Measurements from ENCODE around the gene MIER2.
A peak's percentile ranks its signal among the peaks of the same experiment; 100 is the strongest.
"Not testable (repeated sequence)": the region's sequence is repeated elsewhere in the genome, so short reads cannot be mapped to it uniquely, and the experiment has no call there.

Gene MIER2

GRCh38 chr19:383922-384798 is 39.6 kb upstream of the MIER2 start:
- no peak for DNase-seq (ENCODE audit: low read depth)
- no peak for TF ChIP-seq CTCF (IDR thresholded peaks at IDR 0.05; ENCODE audit: insufficient read depth, low read depth, low read length, missing control alignments)
- no peak overlapping the region for H3K4me3 ChIP-seq (ENCODE audit: low read depth, low read length)

GRCh38 chr19:383040-383439 is 38.4 kb upstream of the MIER2 start:
- DNase-seq (ENCODE audit: low read depth) = no peak
- H3K4me3 ChIP-seq (ENCODE audit: low read depth, low read length) = no peak overlapping the region
- no peak for TF ChIP-seq CTCF (IDR thresholded peaks at IDR 0.05; ENCODE audit: insufficient read depth, low read depth, low read length, missing control alignments)

- DNase-seq (ENCODE audit: low read depth) = peak; percentile 78
- H3K4me3 ChIP-seq (ENCODE audit: low read depth, low read length) = not testable (repeated sequence)
Measured at GRCh38 chr19:382578-382977, 38.0 kb upstream of the MIER2 start.

GRCh38 chr19:381901-382300 is 37.3 kb upstream of the MIER2 start:
- H3K4me3 ChIP-seq (ENCODE audit: low read depth, low read length) = not testable (repeated sequence)
- DNase-seq (ENCODE audit: low read depth) = peak; percentile 35

GRCh38 chr19:380618-381219 is 36.1 kb upstream of the MIER2 start:
- H3K4me3 ChIP-seq (ENCODE audit: low read depth, low read length); DNase-seq (ENCODE audit: low read depth): not testable (repeated sequence)

GRCh38 chr19:379796-380195 is 35.2 kb upstream of the MIER2 start:
- H3K4me3 ChIP-seq (ENCODE audit: low read depth, low read length) = no peak overlapping the region
- no peak for DNase-seq (ENCODE audit: low read depth)
- no peak for TF ChIP-seq CTCF (IDR thresholded peaks at IDR 0.05; ENCODE audit: insufficient read depth, low read depth, low read length, missing control alignments)

GRCh38 chr19:378706-379105 is 34.1 kb upstream of the MIER2 start:
- TF ChIP-seq CTCF (IDR thresholded peaks at IDR 0.05; ENCODE audit: insufficient read depth, low read depth, low read length, missing control alignments) = no peak
- DNase-seq (ENCODE audit: low read depth) = no peak
- H3K4me3 ChIP-seq (ENCODE audit: low read depth, low read length) = no peak overlapping the region

- no peak overlapping the region for H3K4me3 ChIP-seq (ENCODE audit: low read depth, low read length)
- DNase-seq (ENCODE audit: low read depth) = no peak
- no peak for TF ChIP-seq CTCF (IDR thresholded peaks at IDR 0.05; ENCODE audit: insufficient read depth, low read depth, low read length, missing control alignments)
Measured at GRCh38 chr19:377801-378581, 33.4 kb upstream of the MIER2 start.
